ENCODE measurements around the gene GPRC5B.

GPRC5B gene

GRCh38 chr16:19853742-19854542, 30.7 kb downstream of the GPRC5B start:
- Histone ChIP-seq H3K9me3 (ENCODE audit: severe bottlenecking) (no peaks in the 10 kb centered on the region), H3K27me3 (ENCODE audit: insufficient read depth, low read depth, severe bottlenecking) (no peaks in the 10 kb centered on the region), H3K36me3 (no peaks in the 10 kb centered on the region), H3K27ac (no peak overlapping the region), H3K4me3 (ENCODE audit: low read depth, low read length) (no peak overlapping the region)
- peak; percentile 50 for DNase-seq
- TF ChIP-seq CTCF (IDR thresholded peaks at IDR 0.05; ENCODE audit: low read depth, low read length) = no peak

GRCh38 chr16:19853132-19853741, 31.4 kb downstream of the GPRC5B start:
- H3K27ac ChIP-seq = no peak overlapping the region
- H3K9me3 ChIP-seq (ENCODE audit: severe bottlenecking) = no peaks in the 10 kb centered on the region
- no peak for TF ChIP-seq CTCF (IDR thresholded peaks at IDR 0.05; ENCODE audit: low read depth, low read length)
- H3K36me3 ChIP-seq = no peaks in the 10 kb centered on the region
- no peaks in the 10 kb centered on the region for H3K27me3 ChIP-seq (ENCODE audit: insufficient read depth, low read depth, severe bottlenecking)
- no peak overlapping the region for H3K4me3 ChIP-seq (ENCODE audit: low read depth, low read length)
- no peak for DNase-seq

GRCh38 chr16:19851476-19851875, 33.2 kb downstream of the GPRC5B start:
- no peak for DNase-seq
- H3K9me3 ChIP-seq (ENCODE audit: severe bottlenecking) = no peaks in the 10 kb centered on the region
- no peaks in the 10 kb centered on the region for H3K36me3 ChIP-seq
- H3K27ac ChIP-seq = no peak overlapping the region
- no peak overlapping the region for H3K4me3 ChIP-seq (ENCODE audit: low read depth, low read length)
- no peak for TF ChIP-seq CTCF (IDR thresholded peaks at IDR 0.05; ENCODE audit: low read depth, low read length)
- H3K27me3 ChIP-seq (ENCODE audit: insufficient read depth, low read depth, severe bottlenecking) = no peaks in the 10 kb centered on the region

GRCh38 chr16:19850131-19850817, 34.4 kb downstream of the GPRC5B start:
- no peak for DNase-seq
- H3K36me3 ChIP-seq = no peaks in the 10 kb centered on the region
- H3K4me3 ChIP-seq (ENCODE audit: low read depth, low read length) = no peak overlapping the region

GRCh38 chr16:19848756-19849155, 35.9 kb downstream of the GPRC5B start:
- Histone ChIP-seq H3K27me3 (ENCODE audit: insufficient read depth, low read depth, severe bottlenecking) (no peaks in the 10 kb centered on the region), H3K36me3 (no peaks in the 10 kb centered on the region), H3K4me3 (ENCODE audit: low read depth, low read length) (no peak overlapping the region), H3K27ac (no peak overlapping the region), H3K9me3 (ENCODE audit: severe bottlenecking) (no peaks in the 10 kb centered on the region)
- DNase-seq = no peak
- TF ChIP-seq CTCF (IDR thresholded peaks at IDR 0.05; ENCODE audit: low read depth, low read length) = no peak

More at GRCh38 chr16:19850131-19850817, 34.4 kb downstream of the GPRC5B start:
- no peak overlapping the region for H3K27ac ChIP-seq
- TF ChIP-seq CTCF (IDR thresholded peaks at IDR 0.05; ENCODE audit: low read depth, low read length) = no peak
- H3K9me3 ChIP-seq (ENCODE audit: severe bottlenecking) = no peaks in the 10 kb centered on the region
- H3K27me3 ChIP-seq (ENCODE audit: insufficient read depth, low read depth, severe bottlenecking) = no peaks in the 10 kb centered on the region

All from WERI-Rb-1 (cell line).